Left lobe of liver (tissue), 2 donors: ENCODE results near the gene ZBP1. TPM values are rescaled to one million over a fixed set of nuclear protein-coding genes. Genes with fewer than 3 reads are reported as not detected.

Source experiments
- ATAC-seq: fragments of 200-7000 bp; cut with Tn5 transposase; one replicate; pipeline ENCODE4 v1.9.1; 2020; ENCODE audit warnings: mild to moderate bottlenecking, moderate library complexity
- DNase-seq: peaks from one replicate; pipeline ENCODE4 v3.0.0-alpha.2; 2020; ENCODE audit warnings: low spot score
- total RNA-seq: library from RNA; stranded (reverse); gene quantifications from one replicate; pipeline ENCODE4 v1.2.1, GENCODE V29; 2021
- donor health status: DM: no; HTN: no; CAD: no; lungs with moderate emphysema.
- donor health status: DM: no; HTN: yes; CAD: no.

The ZBP1 gene
- total RNA-seq, 1 donor from 2014 or later = 0.08 TPM

GRCh38 chr20:57601737-57602136, 18.5 kb downstream of the ZBP1 start:
- ATAC-seq = no peak
- no peak for DNase-seq

- DNase-seq (no peak), ATAC-seq (no peak)
Observed at GRCh38 chr20:57601211-57601570, 19.0 kb downstream of the ZBP1 start.

- DNase-seq (no peak), ATAC-seq (no peak)
Observed at GRCh38 chr20:57600320-57601210, 19.7 kb downstream of the ZBP1 start.

- no peak for ATAC-seq
Observed at GRCh38 chr20:57598491-57598890, 21.7 kb downstream of the ZBP1 start.

GRCh38 chr20:57598060-57598459, 22.2 kb downstream of the ZBP1 start:
- no peak for ATAC-seq
- DNase-seq = no peak

More at GRCh38 chr20:57598491-57598890, 21.7 kb downstream of the ZBP1 start:
- DNase-seq = no peak

GRCh38 chr20:57596998-57597939, 23.0 kb downstream of the ZBP1 start:
- peak; percentile 75 for DNase-seq
- ATAC-seq = peak; percentile 59

- no peak for ATAC-seq
- no peak for DNase-seq
Observed at GRCh38 chr20:57596358-57596757, 23.9 kb downstream of the ZBP1 start.

GRCh38 chr20:57595041-57596030, 24.9 kb downstream of the ZBP1 start:
- DNase-seq (no peak), ATAC-seq (no peak)

GRCh38 chr20:57594092-57594951, 25.9 kb downstream of the ZBP1 start:
- peak; percentile 40 for ATAC-seq
- DNase-seq = no peak

GRCh38 chr20:57593134-57593886, 26.9 kb downstream of the ZBP1 start:
- ATAC-seq (no peak), DNase-seq (no peak)

- DNase-seq = peak; percentile 81
- peak; percentile 36 for ATAC-seq
Observed at GRCh38 chr20:57592263-57593092, 27.7 kb downstream of the ZBP1 start.

- ATAC-seq = no peak
- DNase-seq = no peak
Observed at GRCh38 chr20:57591289-57592229, 28.7 kb downstream of the ZBP1 start.

GRCh38 chr20:57590485-57591288, 29.5 kb downstream of the ZBP1 start:
- DNase-seq (no peak), ATAC-seq (no peak)

- ATAC-seq = peak; percentile 53
- DNase-seq = peak; percentile 89
Observed at GRCh38 chr20:57589728-57590484, 30.3 kb downstream of the ZBP1 start.

GRCh38 chr20:57589123-57589727, 31.0 kb downstream of the ZBP1 start:
- no peak for DNase-seq

More at GRCh38 chr20:57589123-57589727, 31.0 kb downstream of the ZBP1 start:
- ATAC-seq = peak; percentile 0
